Panc1 (cell line): Measurements from ENCODE around the gene MTA1. TPM values are rescaled to one million over a fixed set of nuclear protein-coding genes. Genes with fewer than 3 reads are reported as not detected.

ENCODE experiments used
- ATAC-seq: fragments of 200-7000 bp; cut with Tn5 transposase; 2 replicates; pipeline ENCODE4 v1.9.1; 2020; ENCODE audit warnings: mild to moderate bottlenecking, moderate library complexity
- BruUV-seq: library from RNA; stranded (reverse); fragments of 400-500 nt; replicated peaks from 2 replicates; lab custom pipeline; 2021; lab: Mats Ljungman, UMichigan
- CTCF ChIA-PET: fragments of 300-600 bp; sonication (Branson Sonifier 250); formaldehyde crosslinking; loops from one replicate; lab custom pipeline; 2022; ENCODE audit warnings: antibody characterized with exemption; lab: Charles Lee
- POLR2A ChIA-PET: fragments of 300-600 bp; sonication (Branson Sonifier 250); formaldehyde crosslinking; loops from one replicate; lab custom pipeline; 2022; ENCODE audit warnings: antibody characterized with exemption; lab: Charles Lee
- DNase-seq: peaks from one replicate; pipeline ENCODE4 v3.0.0-alpha.2; 2010; ENCODE audit warnings: low read depth, low spot score
- H3K27ac ChIP-seq: 2 replicates; pipeline ENCODE4 v1.5.1; 2011; ENCODE audit warnings: mild to moderate bottlenecking, low read length, inconsistent platforms
- H3K27me3 ChIP-seq: fragments of 200-500 bp; sonication (Bioruptor generic); 2 replicates; pipeline ENCODE4 v1.6.0; 2014; ENCODE audit warnings: low read length, inconsistent platforms; ENCODE audit not compliant: control insufficient read depth, insufficient read depth
- H3K36me3 ChIP-seq: fragments of 200-500 bp; sonication (Bioruptor generic); 2 replicates; pipeline ENCODE4 v1.5.1; 2014; ENCODE audit warnings: inconsistent platforms, mild to moderate bottlenecking, low read length, moderate library complexity; ENCODE audit not compliant: control insufficient read depth, insufficient read depth
- H3K4me1 ChIP-seq: 2 replicates; pipeline ENCODE4 v1.5.1; 2011; ENCODE audit warnings: inconsistent platforms, mild to moderate bottlenecking, low read length, moderate library complexity; ENCODE audit not compliant: control insufficient read depth, insufficient read depth
- H3K4me3 ChIP-seq, 2 experiments: 2 replicates each; pipeline ENCODE4 v1.5.1; 2011 to 2012; ENCODE audit warnings: low read depth in 2 of 2, low read length in 2 of 2, mild to moderate bottlenecking in 2 of 2, inconsistent platforms in 1 of 2, moderate library complexity in 1 of 2
- H3K9me3 ChIP-seq: fragments of 200-500 bp; sonication (Bioruptor generic); 2 replicates; pipeline ENCODE4 v1.5.1; 2014; ENCODE audit warnings: low read depth, mild to moderate bottlenecking, inconsistent platforms, low read length, moderate library complexity; ENCODE audit not compliant: control insufficient read depth, insufficient read depth
- CTCF ChIP-seq: fragments of 450-650 bp; IDR thresholded peaks from 2 replicates; pipeline ENCODE4 v1.5.1; 2017; ENCODE audit warnings: mild to moderate bottlenecking
- POLR2AphosphoS5 ChIP-seq: IDR thresholded peaks from 2 replicates; pipeline ENCODE4 v1.6.1; 2012; ENCODE audit warnings: mild to moderate bottlenecking, low read depth, low read length, moderate library complexity
- SIN3A ChIP-seq: IDR thresholded peaks from 2 replicates; pipeline ENCODE4 v1.6.1; 2012; ENCODE audit warnings: low read depth, mild to moderate bottlenecking, low read length, moderate library complexity, borderline replicate concordance; ENCODE audit not compliant: insufficient read depth
- TCF7L2 ChIP-seq: IDR thresholded peaks from 2 replicates; pipeline ENCODE4 v1.6.1; 2011; ENCODE audit warnings: mild to moderate bottlenecking, low read depth, low read length, inconsistent platforms
- in situ Hi-C: cut with HindIII; loops from 2 replicates; pipeline ENCODE4 v1.10.0; 2016; ENCODE audit warnings: low sequenced_read_pairs, low pct_unique_long_range_greater_than_20kb
- intact Hi-C: fragments of 100-400 bp; cut with micrococcal nuclease; formaldehyde crosslinking; loops from one replicate; pipeline ENCODE4 v1.10.0; 2022; ENCODE audit not compliant: unreplicated experiment
- total RNA-seq: library from RNA; stranded (reverse); gene quantifications from one replicate; pipeline ENCODE4 v1.2.1, GENCODE V29; 2021; ENCODE audit not compliant: unreplicated experiment
- TF ChIP-seq, protein P1 (sequence below), 2 experiments: IDR thresholded peaks; 2 replicates each; pipeline ENCODE4 v1.6.1; 2011 to 2012; ENCODE audit warnings: low read depth in 2 of 2, control low read depth in 1 of 2, low read length in 1 of 2, mild to moderate bottlenecking in 1 of 2, moderate library complexity in 1 of 2; ENCODE audit not compliant: insufficient read depth in 1 of 2

The MTA1 gene
- total RNA-seq, 1 experiment from 2014 or later = 105 TPM

GRCh38 chr14:105458571-105458970 lies 38.9 kb downstream of the MTA1 start:
- no peak for DNase-seq
- in situ Hi-C loops (no loop called here), intact Hi-C loops (no loop called here)
- no peak for ATAC-seq
- no TSS peak for BruUV-seq
- no peaks in the 10 kb centered on the region for H3K9me3 ChIP-seq
- no peaks in the 10 kb centered on the region for H3K4me1 ChIP-seq
- CTCF ChIA-PET = no interaction called here
- TF ChIP-seq SIN3A = no peak
- no peak for TF ChIP-seq CTCF
- TF ChIP-seq POLR2AphosphoS5 = no peak
- no peak for TF ChIP-seq TCF7L2
- TF ChIP-seq, protein P1, sequence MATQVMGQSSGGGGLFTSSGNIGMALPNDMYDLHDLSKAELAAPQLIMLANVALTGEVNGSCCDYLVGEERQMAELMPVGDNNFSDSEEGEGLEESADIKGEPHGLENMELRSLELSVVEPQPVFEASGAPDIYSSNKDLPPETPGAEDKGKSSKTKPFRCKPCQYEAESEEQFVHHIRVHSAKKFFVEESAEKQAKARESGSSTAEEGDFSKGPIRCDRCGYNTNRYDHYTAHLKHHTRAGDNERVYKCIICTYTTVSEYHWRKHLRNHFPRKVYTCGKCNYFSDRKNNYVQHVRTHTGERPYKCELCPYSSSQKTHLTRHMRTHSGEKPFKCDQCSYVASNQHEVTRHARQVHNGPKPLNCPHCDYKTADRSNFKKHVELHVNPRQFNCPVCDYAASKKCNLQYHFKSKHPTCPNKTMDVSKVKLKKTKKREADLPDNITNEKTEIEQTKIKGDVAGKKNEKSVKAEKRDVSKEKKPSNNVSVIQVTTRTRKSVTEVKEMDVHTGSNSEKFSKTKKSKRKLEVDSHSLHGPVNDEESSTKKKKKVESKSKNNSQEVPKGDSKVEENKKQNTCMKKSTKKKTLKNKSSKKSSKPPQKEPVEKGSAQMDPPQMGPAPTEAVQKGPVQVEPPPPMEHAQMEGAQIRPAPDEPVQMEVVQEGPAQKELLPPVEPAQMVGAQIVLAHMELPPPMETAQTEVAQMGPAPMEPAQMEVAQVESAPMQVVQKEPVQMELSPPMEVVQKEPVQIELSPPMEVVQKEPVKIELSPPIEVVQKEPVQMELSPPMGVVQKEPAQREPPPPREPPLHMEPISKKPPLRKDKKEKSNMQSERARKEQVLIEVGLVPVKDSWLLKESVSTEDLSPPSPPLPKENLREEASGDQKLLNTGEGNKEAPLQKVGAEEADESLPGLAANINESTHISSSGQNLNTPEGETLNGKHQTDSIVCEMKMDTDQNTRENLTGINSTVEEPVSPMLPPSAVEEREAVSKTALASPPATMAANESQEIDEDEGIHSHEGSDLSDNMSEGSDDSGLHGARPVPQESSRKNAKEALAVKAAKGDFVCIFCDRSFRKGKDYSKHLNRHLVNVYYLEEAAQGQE (IDR thresholded peaks at IDR 0.05; ENCODE audit: insufficient read depth in 1 of 2, low read depth in 2 of 2, low read length in 1 of 2) = no peak
- POLR2A ChIA-PET = no interaction called here
- H3K27me3 ChIP-seq = no peaks in the 10 kb centered on the region
- no peak overlapping the region for H3K4me3 ChIP-seq
- H3K36me3 ChIP-seq = no peaks in the 10 kb centered on the region
- H3K27ac ChIP-seq = no peak overlapping the region

DNA sequence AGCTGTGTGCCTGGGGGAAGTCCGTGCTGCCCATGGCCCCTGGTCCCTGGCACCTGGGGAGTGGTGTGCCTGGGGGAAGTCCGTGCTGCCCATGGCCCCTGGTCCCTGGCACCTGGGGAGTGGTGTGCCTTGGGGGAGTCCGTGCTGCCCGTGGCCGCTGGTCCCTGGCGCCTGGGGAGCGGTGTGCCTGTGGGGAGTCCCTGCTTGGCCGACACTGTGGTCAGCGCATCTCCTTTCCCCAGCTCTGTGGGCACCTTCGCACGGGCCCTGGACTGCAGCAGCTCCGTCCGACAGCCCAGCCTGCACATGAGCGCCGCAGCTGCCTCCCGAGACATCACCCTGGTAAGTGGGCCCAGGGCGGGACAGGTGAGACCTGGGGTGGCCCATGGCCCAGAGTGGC lies 40.5 kb downstream of the MTA1 start:
- intact Hi-C loops = no loop called here
- POLR2A ChIA-PET = no interaction called here
- in situ Hi-C loops = no loop called here

More for the DNA sequence above, 40.5 kb downstream of the MTA1 start:
- CTCF ChIA-PET = no interaction called here
- Histone ChIP-seq H3K27ac (no peak overlapping the region), H3K36me3 (no peaks in the 10 kb centered on the region), H3K9me3 (no peaks in the 10 kb centered on the region), H3K27me3 (no peaks in the 10 kb centered on the region), H3K4me1 (no peaks in the 10 kb centered on the region; the same call in 1 of the 2 replicates), H3K4me3 (no peak overlapping the region)
- DNase-seq (no peak), ATAC-seq (no peak)
- no TSS peak for BruUV-seq
- TF ChIP-seq TCF7L2 (no peak), SIN3A (no peak), POLR2AphosphoS5 (no peak), CTCF (no peak)
- TF ChIP-seq, protein P1 (IDR thresholded peaks at IDR 0.05; ENCODE audit: insufficient read depth in 1 of 2, low read depth in 2 of 2, low read length in 1 of 2) = no peak
